ENCODE results near the gene MYH16.
"Not testable (repeated sequence)": the region's sequence is repeated elsewhere in the genome, so short reads cannot be mapped to it uniquely, and the experiment has no call there.

MYH16 gene

GRCh38 chr7:99260395-99260794, 12.2 kb upstream of the MYH16 start:
- no peak for DNase-seq

GRCh38 chr7:99261646-99262045, 11.0 kb upstream of the MYH16 start:
- DNase-seq, result no peak

- no peak for DNase-seq
These were observed 6.7 kb upstream of the MYH16 start for GRCh38 chr7:99265848-99266480.

- no peak for DNase-seq
These were observed 5.2 kb upstream of the MYH16 start for GRCh38 chr7:99267481-99267840.

- DNase-seq, result no peak
These were observed 4.6 kb upstream of the MYH16 start for GRCh38 chr7:99267841-99268576.

GRCh38 chr7:99268577-99268908, 4.1 kb upstream of the MYH16 start:
- no peak for DNase-seq

- no peak for DNase-seq
These were observed 1.9 kb upstream of the MYH16 start for GRCh38 chr7:99270702-99271101.

GRCh38 chr7:99273561-99273960, 922 bp downstream of the MYH16 start:
- DNase-seq, result not testable (repeated sequence)

- not testable (repeated sequence) for DNase-seq
These were observed 2.3 kb downstream of the MYH16 start for GRCh38 chr7:99274908-99275307.

- no peak for DNase-seq
These were observed 2.9 kb downstream of the MYH16 start for GRCh38 chr7:99275496-99275895.

- no peak for DNase-seq
These were observed 5.5 kb downstream of the MYH16 start for GRCh38 chr7:99278180-99278579.

- not testable (repeated sequence) for DNase-seq
These were observed 11.5 kb downstream of the MYH16 start for GRCh38 chr7:99284165-99284564.

- no peak for DNase-seq
These were observed 15.3 kb downstream of the MYH16 start for GRCh38 chr7:99287779-99288534.

GRCh38 chr7:99289185-99289584, 16.5 kb downstream of the MYH16 start:
- DNase-seq, result no peak

GRCh38 chr7:99290148-99290547, 17.5 kb downstream of the MYH16 start:
- DNase-seq, result not testable (repeated sequence)

- no peak for DNase-seq
These were observed 18.5 kb downstream of the MYH16 start for GRCh38 chr7:99290980-99291607.

- DNase-seq, result no peak
These were observed 19.5 kb downstream of the MYH16 start for GRCh38 chr7:99292127-99292526.

- DNase-seq, result no peak
These were observed 20.5 kb downstream of the MYH16 start for GRCh38 chr7:99293167-99293566.

- no peak for DNase-seq
These were observed 21.0 kb downstream of the MYH16 start for GRCh38 chr7:99293650-99294049.

GRCh38 chr7:99296471-99296870, 23.8 kb downstream of the MYH16 start:
- no peak for DNase-seq

- no peak for DNase-seq
These were observed 28.9 kb downstream of the MYH16 start for GRCh38 chr7:99301496-99301895.

GRCh38 chr7:99305473-99306260, 33.0 kb downstream of the MYH16 start:
- DNase-seq, result no peak

All from GOT3 (cell line).